Measurements from ENCODE around the gene CSF3. TPM values are rescaled to one million over a fixed set of nuclear protein-coding genes. Genes with fewer than 3 reads are reported as not detected.

Gene CSF3
- total RNA-seq, 1 experiment from 2014 or later = 4.0 TPM

GRCh38 chr17:39973496-39973895 lies 41.7 kb upstream of the CSF3 start:
- intact Hi-C loops (cut with micrococcal nuclease) = no loop called here
- H3K4me3 ChIP-seq (ENCODE audit: low read length) = no peak overlapping the region
- no peaks in the 10 kb centered on the region for H3K27me3 ChIP-seq (ENCODE audit: low read length)
- no peaks in the 10 kb centered on the region for H3K79me2 ChIP-seq (ENCODE audit: low read length)
- H3K9me3 ChIP-seq (ENCODE audit: low read length) = no peaks in the 10 kb centered on the region
- CTCF ChIA-PET = no interaction called here
- POLR2A ChIA-PET (ENCODE audit: unreplicated experiment) = no interaction called here
- ATAC-seq = no peak
- H3K36me3 ChIP-seq (ENCODE audit: low read depth, low read length) = no peaks in the 10 kb centered on the region
- no peak overlapping the region for H3K4me2 ChIP-seq (ENCODE audit: low read length)
- H3K27ac ChIP-seq (ENCODE audit: low read length) = no peak overlapping the region
- BruUV-seq (replicated peaks) = no TSS peak
- DNase-seq = no peak
- no peaks in the 10 kb centered on the region for H3K4me1 ChIP-seq (ENCODE audit: insufficient read depth, low read length)
- H3F3A ChIP-seq (ENCODE audit: low read length, unreplicated experiment) = no peaks in the 10 kb centered on the region
- TF ChIP-seq EZH2phosphoT487 (IDR thresholded peaks at IDR 0.05; ENCODE audit: borderline replicate concordance, low read length) (no peak), CTCF (conservative IDR thresholded peaks at IDR 0.05; ENCODE audit: low read depth, low read length) (no peak), EZH2 (IDR thresholded peaks at IDR 0.05; ENCODE audit: low read length, unreplicated experiment) (no peak)
- no peaks in the 10 kb centered on the region for H4K20me1 ChIP-seq (ENCODE audit: low read length)
- no peak overlapping the region for H2AFZ ChIP-seq (ENCODE audit: low read length)
- no peaks in the 10 kb centered on the region for H3K9me2 ChIP-seq (replicated peaks; ENCODE audit: low read length)
- no peak overlapping the region for H3K9ac ChIP-seq (ENCODE audit: low read length)

GRCh38 chr17:39974433-39974832 lies 40.8 kb upstream of the CSF3 start:
- no TSS peak for BruUV-seq (replicated peaks)
- TF ChIP-seq EZH2 (IDR thresholded peaks at IDR 0.05; ENCODE audit: low read length, unreplicated experiment) (no peak), CTCF (conservative IDR thresholded peaks at IDR 0.05; ENCODE audit: low read depth, low read length) (no peak), EZH2phosphoT487 (IDR thresholded peaks at IDR 0.05; ENCODE audit: borderline replicate concordance, low read length) (no peak)
- peaks cover 7% of the 10 kb centered on the region for H3K4me1 ChIP-seq (ENCODE audit: insufficient read depth, low read length)
- H3K36me3 ChIP-seq (ENCODE audit: low read depth, low read length) = no peaks in the 10 kb centered on the region
- no peaks in the 10 kb centered on the region for H3K9me3 ChIP-seq (ENCODE audit: low read length)
- ChIA-PET POLR2A (ENCODE audit: unreplicated experiment) (no interaction called here), CTCF (no interaction called here)
- H3K4me3 ChIP-seq (ENCODE audit: low read length) = no peak overlapping the region
- H3F3A ChIP-seq (ENCODE audit: low read length, unreplicated experiment) = no peaks in the 10 kb centered on the region
- H3K9me2 ChIP-seq (replicated peaks; ENCODE audit: low read length) = no peaks in the 10 kb centered on the region
- ATAC-seq (no peak), DNase-seq (no peak)
- intact Hi-C loops (cut with micrococcal nuclease) = no loop called here
- H3K79me2 ChIP-seq (ENCODE audit: low read length) = no peaks in the 10 kb centered on the region
- H4K20me1 ChIP-seq (ENCODE audit: low read length) = no peaks in the 10 kb centered on the region
- no peak overlapping the region for H3K4me2 ChIP-seq (ENCODE audit: low read length)
- no peak overlapping the region for H3K27ac ChIP-seq (ENCODE audit: low read length)
- no peak overlapping the region for H3K9ac ChIP-seq (ENCODE audit: low read length)
- no peak overlapping the region for H2AFZ ChIP-seq (ENCODE audit: low read length)
- no peaks in the 10 kb centered on the region for H3K27me3 ChIP-seq (ENCODE audit: low read length)

- Histone ChIP-seq H2AFZ (ENCODE audit: low read length) (no peak overlapping the region), H3K79me2 (ENCODE audit: low read length) (peaks cover 2% of the 10 kb centered on the region), H3K4me2 (ENCODE audit: low read length) (no peak overlapping the region), H3K9me2 (replicated peaks; ENCODE audit: low read length) (no peaks in the 10 kb centered on the region), H4K20me1 (ENCODE audit: low read length) (no peaks in the 10 kb centered on the region), H3K9ac (ENCODE audit: low read length) (no peak overlapping the region), H3K27me3 (ENCODE audit: low read length) (no peaks in the 10 kb centered on the region), H3F3A (ENCODE audit: low read length, unreplicated experiment) (no peaks in the 10 kb centered on the region), H3K9me3 (ENCODE audit: low read length) (no peaks in the 10 kb centered on the region), H3K27ac (ENCODE audit: low read length) (no peak overlapping the region), H3K4me1 (ENCODE audit: insufficient read depth, low read length) (peaks cover 13% of the 10 kb centered on the region), H3K4me3 (ENCODE audit: low read length) (no peak overlapping the region), H3K36me3 (ENCODE audit: low read depth, low read length) (no peaks in the 10 kb centered on the region)
- ATAC-seq (no peak), DNase-seq (no peak)
- ChIA-PET CTCF (no interaction called here), POLR2A (ENCODE audit: unreplicated experiment) (no interaction called here)
- TF ChIP-seq CTCF (conservative IDR thresholded peaks at IDR 0.05; ENCODE audit: low read depth, low read length) = no peak
- TF ChIP-seq EZH2phosphoT487 (IDR thresholded peaks at IDR 0.05; ENCODE audit: borderline replicate concordance, low read length) = no peak
- no peak for TF ChIP-seq EZH2 (IDR thresholded peaks at IDR 0.05; ENCODE audit: low read length, unreplicated experiment)
- BruUV-seq (replicated peaks) = no TSS peak
- intact Hi-C loops (cut with micrococcal nuclease) = no loop called here
Measured at GRCh38 chr17:39975801-39976200, 39.4 kb upstream of the CSF3 start.

All from PC-3 (cell line).